ENCODE data around the gene MBTPS1.

MBTPS1 gene

GRCh38 chr16:84005391-84005790, 111.4 kb downstream of the MBTPS1 start:
- DNase-seq, result no peak
- intact Hi-C loops (cut with DNase I), result no loop called here

- intact Hi-C loops (cut with DNase I), result no loop called here
- no peak for DNase-seq
Observed at GRCh38 chr16:84004442-84004841, 112.3 kb downstream of the MBTPS1 start.

All from head of caudate nucleus (tissue), 42 donors.